IMR-90 (cell line): ENCODE measurements around the gene MAPKAP1. TPM values are rescaled to one million over a fixed set of nuclear protein-coding genes. Genes with fewer than 3 reads are reported as not detected.

Source experiments
- ATAC-seq: fragments of 200-7000 bp; cut with Tn5 transposase; 2 replicates; pipeline ENCODE4 v1.9.1; 2020; ENCODE audit warnings: low read depth, mild to moderate bottlenecking, moderate library complexity
- BruUV-seq: library from RNA; stranded (reverse); fragments of 400-500 nt; replicated peaks from 2 replicates; lab custom pipeline; 2021; lab: Mats Ljungman, UMichigan
- CTCF ChIA-PET: fragments of 300-600 bp; formaldehyde crosslinking; extraction: SDS; loops from one replicate; lab custom pipeline; 2021; ENCODE audit warnings: antibody characterized with exemption; lab: Yijun Ruan, JAX
- POLR2A ChIA-PET: fragments of 300-600 bp; sonication (Branson Sonifier 250); formaldehyde crosslinking; loops from one replicate; lab custom pipeline; 2022; ENCODE audit warnings: antibody characterized with exemption; ENCODE audit not compliant: unreplicated experiment; lab: Charles Lee
- DNase-seq: peaks from one replicate; pipeline ENCODE4 v3.0.0; 2013
- H2AFZ ChIP-seq: replicated peaks from 2 replicates; pipeline ENCODE3; 2013; ENCODE audit warnings: low read length, mild to moderate bottlenecking; ENCODE audit not compliant: poor library complexity
- H2AK5ac ChIP-seq: 2 replicates; pipeline ENCODE4 v1.6.1; 2013; ENCODE audit warnings: low read depth, low read length, inconsistent platforms
- H2AK9ac ChIP-seq: replicated peaks from 2 replicates; pipeline ENCODE3; 2013; ENCODE audit warnings: mild to moderate bottlenecking, low read depth, low read length, moderate library complexity; ENCODE audit not compliant: poor library complexity
- H2BK120ac ChIP-seq: 2 replicates; pipeline ENCODE4 v1.6.1; 2013; ENCODE audit warnings: low read depth, low read length, inconsistent platforms
- H2BK15ac ChIP-seq: 3 replicates; pipeline ENCODE4 v1.6.1; 2013; ENCODE audit warnings: low read depth, low read length, inconsistent platforms
- H2BK20ac ChIP-seq: 2 replicates; pipeline ENCODE4 v1.6.1; 2013; ENCODE audit warnings: low read depth, mild to moderate bottlenecking, inconsistent platforms, low read length, moderate library complexity
- H2BK5ac ChIP-seq: 2 replicates; pipeline ENCODE4 v1.6.1; 2013; ENCODE audit warnings: mild to moderate bottlenecking, low read depth, low read length, inconsistent platforms; ENCODE audit not compliant: poor library complexity, severe bottlenecking
- H3K14ac ChIP-seq: replicated peaks from 2 replicates; pipeline ENCODE4 v1.6.1; 2013; ENCODE audit warnings: low read depth, low read length, inconsistent platforms
- H3K18ac ChIP-seq: 2 replicates; pipeline ENCODE4 v1.6.1; 2013; ENCODE audit warnings: low read depth, low read length, control low read depth
- H3K23ac ChIP-seq: 2 replicates; pipeline ENCODE4 v1.6.1; 2013; ENCODE audit warnings: low read depth, low read length, inconsistent platforms
- H3K27ac ChIP-seq: 2 replicates; pipeline ENCODE4 v1.5.1; 2013; ENCODE audit warnings: mild to moderate bottlenecking, control low read depth, low read length; ENCODE audit not compliant: insufficient read depth
- H3K27me3 ChIP-seq: 2 replicates; pipeline ENCODE4 v1.6.1; 2013; ENCODE audit warnings: low read length; ENCODE audit not compliant: control insufficient read depth, insufficient read depth
- H3K36me3 ChIP-seq: 2 replicates; pipeline ENCODE4 v1.6.1; 2013; ENCODE audit warnings: low read length, mixed read lengths; ENCODE audit not compliant: control insufficient read depth, insufficient read depth
- H3K4ac ChIP-seq: 2 replicates; pipeline ENCODE4 v1.6.1; 2013; ENCODE audit warnings: low read depth, low read length, inconsistent platforms
- H3K4me1 ChIP-seq: 2 replicates; pipeline ENCODE4 v1.6.1; 2013; ENCODE audit warnings: low read length, mixed read lengths; ENCODE audit not compliant: control insufficient read depth, insufficient read depth
- H3K4me2 ChIP-seq: 2 replicates; pipeline ENCODE4 v1.6.1; 2013; ENCODE audit warnings: low read depth, mild to moderate bottlenecking, control low read depth, low read length, moderate library complexity
- H3K4me3 ChIP-seq: 2 replicates; pipeline ENCODE4 v1.5.1; 2013; ENCODE audit warnings: low read depth, mild to moderate bottlenecking, control low read depth, low read length, moderate library complexity; ENCODE audit not compliant: insufficient read depth
- H3K56ac ChIP-seq: 2 replicates; pipeline ENCODE4 v1.6.1; 2013; ENCODE audit warnings: low read length, inconsistent platforms; ENCODE audit not compliant: insufficient read depth; ENCODE audit errors: extremely low read depth
- H3K79me1 ChIP-seq, 2 experiments: 2 replicates each; pipeline ENCODE4 v1.6.1; 2013; ENCODE audit warnings: low read length in 2 of 2, inconsistent platforms in 1 of 2, low read depth in 1 of 2
- H3K9ac ChIP-seq: 2 replicates; pipeline ENCODE4 v1.6.1; 2013; ENCODE audit warnings: low read depth, low read length, control low read depth
- H3K9me1 ChIP-seq: 2 replicates; pipeline ENCODE4 v1.6.1; 2013; ENCODE audit warnings: low read length, inconsistent platforms; ENCODE audit not compliant: insufficient read depth
- H3K9me3 ChIP-seq: 2 replicates; pipeline ENCODE4 v1.6.1; 2013; ENCODE audit warnings: low read length; ENCODE audit not compliant: control insufficient read depth, insufficient read depth
- H4K20me1 ChIP-seq: 2 replicates; pipeline ENCODE4 v1.6.1; 2013; ENCODE audit warnings: low read length, inconsistent platforms; ENCODE audit not compliant: insufficient read depth
- H4K5ac ChIP-seq: 2 replicates; pipeline ENCODE4 v1.6.1; 2013; ENCODE audit warnings: mild to moderate bottlenecking, low read depth, low read length, control low read depth
- H4K8ac ChIP-seq, 2 experiments: 2 replicates each; pipeline ENCODE4 v1.6.1; 2013; ENCODE audit warnings: low read depth in 2 of 2, low read length in 2 of 2, control low read depth in 1 of 2, inconsistent platforms in 1 of 2
- H4K91ac ChIP-seq: 2 replicates; pipeline ENCODE4 v1.6.1; 2013; ENCODE audit warnings: low read depth, low read length, inconsistent platforms; ENCODE audit not compliant: insufficient read depth
- BHLHE40 ChIP-seq: fragments of 150-350 bp; IDR thresholded peaks from 2 replicates; pipeline ENCODE4 v1.6.1; 2016; ENCODE audit warnings: mild to moderate bottlenecking, low read depth, low read length
- CEBPB ChIP-seq: IDR thresholded peaks from 2 replicates; pipeline ENCODE4 v1.6.1; 2012; ENCODE audit warnings: low read depth, low read length, improper control_type of control experiment
- CHD1 ChIP-seq: IDR thresholded peaks from 2 replicates; pipeline ENCODE4 v1.6.1; 2012; ENCODE audit warnings: low read depth, low read length, improper control_type of control experiment
- FOS ChIP-seq: fragments of 150-350 bp; IDR thresholded peaks from 2 replicates; pipeline ENCODE4 v1.6.1; 2016; ENCODE audit warnings: low read depth, low read length
- MAFK ChIP-seq: IDR thresholded peaks from 2 replicates; pipeline ENCODE4 v1.6.1; 2012; ENCODE audit warnings: low read depth, low read length, improper control_type of control experiment
- MAZ ChIP-seq: IDR thresholded peaks from 2 replicates; pipeline ENCODE4 v1.6.1; 2012; ENCODE audit warnings: low read depth, mild to moderate bottlenecking, low read length, improper control_type of control experiment, moderate library complexity, borderline replicate concordance
- MXI1 ChIP-seq: IDR thresholded peaks from 2 replicates; pipeline ENCODE4 v1.6.1; 2012; ENCODE audit warnings: low read depth, mild to moderate bottlenecking, low read length, moderate library complexity, borderline replicate concordance
- NFE2L2 ChIP-seq: fragments of 150-350 bp; IDR thresholded peaks from 2 replicates; pipeline ENCODE4 v1.6.1; 2016; ENCODE audit warnings: low read depth, mild to moderate bottlenecking, low read length
- POLR2A ChIP-seq: IDR thresholded peaks from 2 replicates; pipeline ENCODE4 v1.6.1; 2012; ENCODE audit warnings: mild to moderate bottlenecking, low read depth, low read length
- RAD21 ChIP-seq: IDR thresholded peaks from 2 replicates; pipeline ENCODE4 v1.6.1; 2012; ENCODE audit warnings: low read length, improper control_type of control experiment
- RCOR1 ChIP-seq: IDR thresholded peaks from 2 replicates; pipeline ENCODE4 v1.6.1; 2012; ENCODE audit warnings: mild to moderate bottlenecking, low read length, improper control_type of control experiment; ENCODE audit not compliant: insufficient replicate concordance
- RFX5 ChIP-seq: IDR thresholded peaks from 2 replicates; pipeline ENCODE4 v1.8.0; 2012; ENCODE audit warnings: low read depth, mild to moderate bottlenecking, low read length, moderate library complexity
- SMC3 ChIP-seq: fragments of 150-350 bp; IDR thresholded peaks from 2 replicates; pipeline ENCODE4 v1.6.1; 2016; ENCODE audit warnings: low read depth, mild to moderate bottlenecking, antibody characterized with exemption, low read length, moderate library complexity
- WGBS, 2 experiments: methylation state at CpG; one replicate each; pipeline versions ENCODE4 v1.1.5 to v1.1.7; 2013; ENCODE audit warnings: missing lambda C conversion rate in 2 of 2; ENCODE audit not compliant: insufficient read length in 1 of 2; ENCODE audit errors: extremely low coverage in 2 of 2; 5-methylcytosine and 5-hydroxymethylcytosine counted together
- dilution Hi-C: fragments of 300-500 bp; cut with HindIII; formaldehyde crosslinking; loops from one replicate; pipeline ENCODE4 v1.14.3; 2018; ENCODE audit warnings: low sequenced_read_pairs; ENCODE audit not compliant: unreplicated experiment
- in situ Hi-C: fragments of 300-500 bp; cut with MboI; formaldehyde crosslinking; loops from 3 replicates; pipeline ENCODE4 v1.14.3; 2019; ENCODE audit warnings: low sequenced_read_pairs, inconsistent platforms, mixed read lengths
- intact Hi-C: fragments of 100-400 bp; cut with micrococcal nuclease; formaldehyde crosslinking; loops from 2 replicates; pipeline ENCODE4 v1.10.0; 2022
- polyA plus RNA-seq, 3 experiments: library from polyadenylated mRNA; depleted of rRNA; stranded (reverse); fragments of >200 nt; gene quantifications; 2 replicates each; pipeline ENCODE4 v1.2.3, GENCODE V29; 2012; ENCODE audit warnings: low replicate concordance in 1 of 3
- total RNA-seq: library from RNA; depleted of rRNA; stranded (reverse); fragments of >200 nt; gene quantifications from 2 replicates; pipeline ENCODE4 v1.2.3, GENCODE V29; 2012
- TF ChIP-seq, protein P1 (sequence below): conservative IDR thresholded peaks from 2 replicates; pipeline ENCODE4 v1.5.1; 2012; ENCODE audit warnings: mild to moderate bottlenecking, low read depth, low read length, improper control_type of control experiment
- TF ChIP-seq, protein P2 (sequence below): fragments of 150-350 bp; IDR thresholded peaks from 2 replicates; pipeline ENCODE4 v1.6.1; 2016; ENCODE audit warnings: low read depth, mild to moderate bottlenecking, low read length, moderate library complexity, borderline replicate concordance
- TF ChIP-seq, protein P3 (sequence below): fragments of 150-350 bp; IDR thresholded peaks from 2 replicates; pipeline ENCODE4 v1.6.1; 2017; ENCODE audit warnings: mild to moderate bottlenecking, antibody characterized with exemption, low read length, low read depth

MAPKAP1 gene
- total and polyA plus RNA-seq, 2 of the 4 experiments (the other 2 are of a cell fraction): 87.2 to 158 TPM

DNA sequence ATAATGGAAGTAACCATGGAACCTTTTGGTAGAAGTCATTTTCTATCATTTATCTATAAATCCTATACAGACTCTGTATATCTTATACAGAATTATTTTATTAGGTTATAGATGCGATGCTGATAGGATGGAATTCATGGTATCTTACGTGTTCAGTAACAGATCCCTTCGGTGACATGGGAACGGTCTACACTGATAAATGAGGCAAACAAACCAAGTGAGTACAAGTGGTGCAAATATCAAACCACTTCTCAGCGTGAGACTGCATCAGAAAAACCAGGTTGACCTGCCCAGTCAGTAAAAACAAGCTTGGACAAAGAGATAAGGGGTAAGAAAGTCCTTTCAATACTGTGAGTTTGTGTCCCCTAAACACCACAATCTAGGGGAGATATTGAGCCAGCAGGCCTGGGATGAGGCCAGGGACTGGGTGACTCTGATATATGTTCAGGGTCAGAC, 229.9 kb downstream of the MAPKAP1 start:
- CTCF ChIA-PET: no interaction called here
- Histone ChIP-seq H3K9me1 (peaks cover 12% of the 10 kb centered on the region; the same call in 1 of the 2 replicates), H4K91ac (no peak overlapping the region), H3K56ac (no peak overlapping the region), H2BK20ac (no peak overlapping the region), H3K9ac (no peak overlapping the region), H3K18ac (no peak overlapping the region), H4K20me1 (peaks cover 8% of the 10 kb centered on the region; the same call in 1 of the 2 replicates), H2AK9ac (no peak overlapping the region), H3K4me2 (no peak overlapping the region), H3K27me3 (no peaks in the 10 kb centered on the region), H3K79me1 (peaks cover 8 to 21% of the 10 kb centered on the region in 2 experiments; a peak in 3 of 4 replicates), H3K4me1 (peaks cover 12% of the 10 kb centered on the region), H2AFZ (no peak overlapping the region), H3K36me3 (peaks cover 6% of the 10 kb centered on the region; the same call in 1 of the 2 replicates), H3K4me3 (no peak overlapping the region), H2BK5ac (no peak overlapping the region), H4K5ac (no peak overlapping the region), H2BK120ac (no peak overlapping the region), H3K23ac (no peak overlapping the region), H2AK5ac (no peak overlapping the region), H3K14ac (no peak overlapping the region), H2BK15ac (no peak overlapping the region), H4K8ac (no peak overlapping the region), H3K27ac (no peak overlapping the region), H3K9me3 (no peaks in the 10 kb centered on the region), H3K4ac (no peak overlapping the region)
- BruUV-seq: no TSS peak
- TF ChIP-seq, protein P1, sequence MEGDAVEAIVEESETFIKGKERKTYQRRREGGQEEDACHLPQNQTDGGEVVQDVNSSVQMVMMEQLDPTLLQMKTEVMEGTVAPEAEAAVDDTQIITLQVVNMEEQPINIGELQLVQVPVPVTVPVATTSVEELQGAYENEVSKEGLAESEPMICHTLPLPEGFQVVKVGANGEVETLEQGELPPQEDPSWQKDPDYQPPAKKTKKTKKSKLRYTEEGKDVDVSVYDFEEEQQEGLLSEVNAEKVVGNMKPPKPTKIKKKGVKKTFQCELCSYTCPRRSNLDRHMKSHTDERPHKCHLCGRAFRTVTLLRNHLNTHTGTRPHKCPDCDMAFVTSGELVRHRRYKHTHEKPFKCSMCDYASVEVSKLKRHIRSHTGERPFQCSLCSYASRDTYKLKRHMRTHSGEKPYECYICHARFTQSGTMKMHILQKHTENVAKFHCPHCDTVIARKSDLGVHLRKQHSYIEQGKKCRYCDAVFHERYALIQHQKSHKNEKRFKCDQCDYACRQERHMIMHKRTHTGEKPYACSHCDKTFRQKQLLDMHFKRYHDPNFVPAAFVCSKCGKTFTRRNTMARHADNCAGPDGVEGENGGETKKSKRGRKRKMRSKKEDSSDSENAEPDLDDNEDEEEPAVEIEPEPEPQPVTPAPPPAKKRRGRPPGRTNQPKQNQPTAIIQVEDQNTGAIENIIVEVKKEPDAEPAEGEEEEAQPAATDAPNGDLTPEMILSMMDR: no peak
- no peak for TF ChIP-seq MAFK
- TF ChIP-seq, protein P2, sequence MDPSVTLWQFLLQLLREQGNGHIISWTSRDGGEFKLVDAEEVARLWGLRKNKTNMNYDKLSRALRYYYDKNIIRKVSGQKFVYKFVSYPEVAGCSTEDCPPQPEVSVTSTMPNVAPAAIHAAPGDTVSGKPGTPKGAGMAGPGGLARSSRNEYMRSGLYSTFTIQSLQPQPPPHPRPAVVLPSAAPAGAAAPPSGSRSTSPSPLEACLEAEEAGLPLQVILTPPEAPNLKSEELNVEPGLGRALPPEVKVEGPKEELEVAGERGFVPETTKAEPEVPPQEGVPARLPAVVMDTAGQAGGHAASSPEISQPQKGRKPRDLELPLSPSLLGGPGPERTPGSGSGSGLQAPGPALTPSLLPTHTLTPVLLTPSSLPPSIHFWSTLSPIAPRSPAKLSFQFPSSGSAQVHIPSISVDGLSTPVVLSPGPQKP: no peak
- no peak for TF ChIP-seq BHLHE40
- no peak for TF ChIP-seq RAD21
- no peak for TF ChIP-seq RCOR1
- TF ChIP-seq, protein P3, sequence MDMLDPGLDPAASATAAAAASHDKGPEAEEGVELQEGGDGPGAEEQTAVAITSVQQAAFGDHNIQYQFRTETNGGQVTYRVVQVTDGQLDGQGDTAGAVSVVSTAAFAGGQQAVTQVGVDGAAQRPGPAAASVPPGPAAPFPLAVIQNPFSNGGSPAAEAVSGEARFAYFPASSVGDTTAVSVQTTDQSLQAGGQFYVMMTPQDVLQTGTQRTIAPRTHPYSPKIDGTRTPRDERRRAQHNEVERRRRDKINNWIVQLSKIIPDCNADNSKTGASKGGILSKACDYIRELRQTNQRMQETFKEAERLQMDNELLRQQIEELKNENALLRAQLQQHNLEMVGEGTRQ: no peak
- no peak for TF ChIP-seq SMC3
- no peak for TF ChIP-seq MXI1
- no peak for TF ChIP-seq RFX5
- no peak for TF ChIP-seq FOS
- TF ChIP-seq POLR2A: no peak
- no peak for TF ChIP-seq CHD1
- TF ChIP-seq MAZ: no peak
- no peak for TF ChIP-seq CEBPB
- no peak for TF ChIP-seq NFE2L2
- no peak for DNase-seq
- POLR2A ChIA-PET: no interaction called here
- in situ Hi-C loops: no loop called here
- intact Hi-C loops: loop anchor here (10.0 kb wide), 1 partner anchor 158 kb away; no protein-coding TSS in a partner anchor
- 78% methylated on average over 3 of the region's 5 CpGs; no CpG with 5 or more reads in 1 of the 2 experiments for WGBS, 2 experiments
- dilution Hi-C loops: no loop called here
- ATAC-seq: no peak
